H1 (cell line): ENCODE data around the gene LRRC14B. TPM values are rescaled to one million over a fixed set of nuclear protein-coding genes. Genes with fewer than 3 reads are reported as not detected.

Experiments used
- CTCF ChIA-PET: fragments of 300-600 bp; sonication (Branson Sonifier 250); formaldehyde crosslinking; loops from one replicate; lab custom pipeline; 2021; ENCODE audit not compliant: partially characterized antibody; lab: Charles Lee
- POLR2A ChIA-PET: fragments of 300-600 bp; sonication (Branson Sonifier 250); formaldehyde crosslinking; loops from one replicate; lab custom pipeline; 2021; ENCODE audit warnings: inconsistent platforms; ENCODE audit not compliant: partially characterized antibody; lab: Charles Lee
- DNase-seq, 2 experiments: peaks; one replicate each; pipeline versions ENCODE4 v3.0.0 to v3.0.0-alpha.2; 2010 to 2022; ENCODE audit warnings: low spot score in 2 of 2, low read depth in 1 of 2, mixed read lengths in 1 of 2
- FAIRE-seq: peaks from 2 replicates; lab custom pipeline; 2011; peaks lifted over from hg19 to GRCh38; lab: Jason Lieb, UNC
- H2AFZ ChIP-seq: 2 replicates; pipeline ENCODE4 v1.8.1; 2012; ENCODE audit warnings: low read length, inconsistent platforms
- H2AK5ac ChIP-seq: 2 replicates; pipeline ENCODE4 v1.6.1; 2013; ENCODE audit warnings: low read depth, low read length
- H2BK120ac ChIP-seq: replicated peaks from 2 replicates; pipeline ENCODE3; 2013; ENCODE audit warnings: low read depth, low read length, inconsistent platforms
- H2BK12ac ChIP-seq: 2 replicates; pipeline ENCODE4 v1.6.1; 2013; ENCODE audit warnings: low read depth, low read length
- H2BK15ac ChIP-seq: 2 replicates; pipeline ENCODE4 v1.6.1; 2013; ENCODE audit warnings: low read length
- H2BK20ac ChIP-seq: 2 replicates; pipeline ENCODE4 v1.6.1; 2013; ENCODE audit warnings: low read length
- H2BK5ac ChIP-seq: 2 replicates; pipeline ENCODE4 v1.6.1; 2013; ENCODE audit warnings: low read depth, low read length
- H3K14ac ChIP-seq: 2 replicates; pipeline ENCODE4 v1.6.1; 2013; ENCODE audit warnings: inconsistent platforms; ENCODE audit not compliant: insufficient read length
- H3K18ac ChIP-seq: 2 replicates; pipeline ENCODE4 v1.6.1; 2013; ENCODE audit warnings: low read length; ENCODE audit errors: extremely low read depth
- H3K23ac ChIP-seq: 2 replicates; pipeline ENCODE4 v1.6.1; 2013; ENCODE audit warnings: inconsistent platforms; ENCODE audit not compliant: insufficient read length
- H3K23me2 ChIP-seq: 2 replicates; pipeline ENCODE4 v1.6.1; 2013; ENCODE audit warnings: low read depth, low read length
- H3K27ac ChIP-seq: 2 replicates; pipeline ENCODE4 v1.6.1; 2011; ENCODE audit warnings: low read depth, low read length, inconsistent platforms
- H3K27me3 ChIP-seq, 4 experiments: replicated peaks in 1 of 4; 1 replicate in 1 of 4; 2 replicates in 3 of 4; pipeline versions ENCODE4 v1.6.1 to v1.8.1; 2011 to 2013; ENCODE audit warnings: low read length in 3 of 4, mild to moderate bottlenecking in 3 of 4, inconsistent platforms in 2 of 4, mixed read lengths in 2 of 4, moderate library complexity in 1 of 4; ENCODE audit not compliant: control insufficient read depth in 3 of 4, insufficient read depth in 3 of 4; ENCODE audit errors: extremely low read depth in 1 of 4
- H3K36me3 ChIP-seq, 4 experiments: 2 replicates each; pipeline versions ENCODE4 v1.6.1 to v1.8.1; 2011 to 2013; ENCODE audit warnings: mild to moderate bottlenecking in 4 of 4, low read length in 3 of 4, moderate library complexity in 2 of 4, control low read depth in 1 of 4, inconsistent platforms in 1 of 4; ENCODE audit not compliant: insufficient read depth in 4 of 4, control insufficient read depth in 2 of 4
- H3K4ac ChIP-seq: replicated peaks from 2 replicates; pipeline ENCODE3; 2013; ENCODE audit warnings: low read length, low read depth, mixed read lengths, inconsistent platforms; ENCODE audit not compliant: insufficient read length
- H3K4me1 ChIP-seq, 4 experiments: replicated peaks in 1 of 4; 1 replicate in 1 of 4; 2 replicates in 3 of 4; pipeline versions ENCODE4 v1.6.1 to v1.8.1; 2011 to 2013; ENCODE audit warnings: low read length in 3 of 4, inconsistent platforms in 2 of 4, mixed read lengths in 1 of 4; ENCODE audit not compliant: insufficient read depth in 4 of 4, control insufficient read depth in 3 of 4
- H3K4me2 ChIP-seq, 2 experiments: 2 replicates each; pipeline versions ENCODE4 v1.6.1 to v1.8.1; 2011 to 2013; ENCODE audit warnings: low read depth in 2 of 2, low read length in 2 of 2, control low read depth in 1 of 2, inconsistent platforms in 1 of 2, mild to moderate bottlenecking in 1 of 2; ENCODE audit not compliant: insufficient read depth in 1 of 2
- H3K4me3 ChIP-seq, 4 experiments: fragments of 200-600, 300-600 bp in 1 of 4; sonication (generic), shearing (Covaris generic), sonication (Bioruptor Twin) in 1 of 4; 2 replicates each; pipeline versions ENCODE4 v1.5.1 to v1.8.1; 2011 to 2016; ENCODE audit warnings: low read length in 4 of 4, low read depth in 3 of 4, control low read depth in 2 of 4, inconsistent platforms in 2 of 4, mild to moderate bottlenecking in 2 of 4, mixed read lengths in 1 of 4, moderate library complexity in 1 of 4; ENCODE audit not compliant: insufficient read depth in 2 of 4; ENCODE audit errors: extremely low read depth in 1 of 4
- H3K56ac ChIP-seq: replicated peaks from 2 replicates; pipeline ENCODE3; 2013; ENCODE audit warnings: low read depth, mild to moderate bottlenecking, mixed read lengths, low read length, inconsistent platforms; ENCODE audit not compliant: insufficient read length
- H3K79me1 ChIP-seq: 2 replicates; pipeline ENCODE4 v1.6.1; 2013; ENCODE audit warnings: low read depth, low read length, control low read depth
- H3K79me2 ChIP-seq, 2 experiments: 2 replicates each; pipeline versions ENCODE4 v1.6.1 to v1.8.1; 2012 to 2013; ENCODE audit warnings: low read length in 2 of 2, mild to moderate bottlenecking in 2 of 2, inconsistent platforms in 1 of 2; ENCODE audit not compliant: insufficient read depth in 2 of 2, control insufficient read depth in 1 of 2
- H3K9ac ChIP-seq, 4 experiments: replicated peaks in 1 of 4; 1 replicate in 1 of 4; 2 replicates in 3 of 4; pipeline versions ENCODE4 v1.6.1 to v1.8.1; 2011 to 2013; ENCODE audit warnings: low read depth in 3 of 4, low read length in 3 of 4, control low read depth in 2 of 4, mild to moderate bottlenecking in 2 of 4, moderate library complexity in 2 of 4, inconsistent platforms in 1 of 4; ENCODE audit errors: extremely low read depth in 1 of 4
- H3K9me3 ChIP-seq, 2 experiments: 2 replicates each; pipeline versions ENCODE4 v1.6.1 to v1.8.1; 2012 to 2013; ENCODE audit warnings: mild to moderate bottlenecking in 2 of 2, moderate library complexity in 2 of 2, control low read depth in 1 of 2, inconsistent platforms in 1 of 2, low read depth in 1 of 2, low read length in 1 of 2, mixed read lengths in 1 of 2; ENCODE audit not compliant: insufficient read depth in 2 of 2
- H4K20me1 ChIP-seq, 2 experiments: replicated peaks in 1 of 2; 2 replicates each; pipeline versions ENCODE3 to v1.8.1; 2011 to 2013; ENCODE audit warnings: inconsistent platforms in 2 of 2, low read length in 2 of 2, mild to moderate bottlenecking in 1 of 2; ENCODE audit not compliant: insufficient read depth in 2 of 2, control insufficient read depth in 1 of 2
- H4K5ac ChIP-seq: 2 replicates; pipeline ENCODE4 v1.6.1; 2013; ENCODE audit warnings: low read length, low read depth, mixed read lengths, inconsistent platforms; ENCODE audit not compliant: insufficient read length
- H4K8ac ChIP-seq: 2 replicates; pipeline ENCODE4 v1.8.0; 2013; ENCODE audit warnings: mild to moderate bottlenecking, moderate library complexity, low read length, inconsistent platforms; ENCODE audit not compliant: insufficient read depth; ENCODE audit errors: extremely low read depth
- H4K91ac ChIP-seq: replicated peaks from 2 replicates; pipeline ENCODE3; 2013; ENCODE audit warnings: low read length, mixed read lengths, inconsistent platforms; ENCODE audit not compliant: insufficient read length
- BACH1 ChIP-seq: IDR thresholded peaks from 2 replicates; pipeline ENCODE4 v1.6.1; 2012; ENCODE audit warnings: low read length, improper control_type of control experiment
- CBX5 ChIP-seq: fragments of 300-800, 300-1000 bp; sonication (generic); IDR thresholded peaks from 2 replicates; pipeline ENCODE4 v1.7.1; 2016; ENCODE audit warnings: antibody characterized with exemption, low read length, low read depth
- KDM1A ChIP-seq: fragments of 200-600, 300-600 bp; sonication (generic); IDR thresholded peaks from 2 replicates; pipeline ENCODE4 v1.7.1; 2016; ENCODE audit warnings: mild to moderate bottlenecking, low read length, borderline replicate concordance
- KDM4A ChIP-seq: IDR thresholded peaks from one replicate; pipeline ENCODE4 v1.7.1; 2012; ENCODE audit warnings: low read depth, mild to moderate bottlenecking, moderate library complexity, low read length, inconsistent platforms; ENCODE audit not compliant: severe bottlenecking
- MAFK ChIP-seq: IDR thresholded peaks from 2 replicates; pipeline ENCODE4 v1.6.1; 2012; ENCODE audit warnings: low read depth, mild to moderate bottlenecking, improper control_type of control experiment, low read length
- POLR2A ChIP-seq, 2 experiments: IDR thresholded peaks; 1 replicate in 1 of 2; 2 replicates in 1 of 2; pipeline ENCODE4 v1.6.1; 2011; ENCODE audit warnings: low read depth in 2 of 2, low read length in 2 of 2, mild to moderate bottlenecking in 2 of 2; ENCODE audit errors: control extremely low read depth in 1 of 2
- RAD21 ChIP-seq, 2 experiments: IDR thresholded peaks in 1 of 2; conservative IDR thresholded peaks in 1 of 2; 2 replicates each; pipeline ENCODE4 v1.6.1; 2011; ENCODE audit warnings: low read depth in 2 of 2, low read length in 2 of 2, improper control_type of control experiment in 1 of 2, inconsistent platforms in 1 of 2, mild to moderate bottlenecking in 1 of 2, moderate library complexity in 1 of 2
- SIRT6 ChIP-seq: IDR thresholded peaks from one replicate; pipeline ENCODE4 v1.7.1; 2012; ENCODE audit warnings: low read length, inconsistent platforms
- WGBS, 2 experiments: shearing (Covaris generic) in 1 of 2; methylation state at CpG; one replicate each; pipeline versions ENCODE4 v1.1.6 to v1.1.7; 2013 to 2015; ENCODE audit warnings: low lambda C conversion rate in 2 of 2, mixed read lengths in 2 of 2, inconsistent platforms in 1 of 2, low coverage in 1 of 2, missing lambda C conversion rate in 1 of 2; ENCODE audit not compliant: insufficient replicate concordance in 2 of 2, insufficient coverage in 1 of 2, insufficient read length in 1 of 2; ENCODE audit errors: extremely low coverage in 1 of 2, missing lambda C conversion rate in 1 of 2; 5-methylcytosine and 5-hydroxymethylcytosine counted together
- polyA plus RNA-seq, 7 experiments: library from polyadenylated mRNA; depleted of rRNA in 3 of 7; stranded (reverse) in 5 of 7; unstranded in 2 of 7; fragments of >200 nt in 5 of 7; fragments of 200-250 nt in 2 of 7; gene quantifications; 1 replicate in 5 of 7; 2 replicates in 1 of 7; 4 replicates in 1 of 7; pipeline versions ENCODE4 v1.2.1 to v1.2.3, GENCODE V29; 2011 to 2013; ENCODE audit warnings: missing spikeins in 2 of 7, mixed read lengths in 2 of 7
- total RNA-seq: library from RNA; stranded (reverse); fragmentation: NEBNext Ultra II Directional; extraction: Animal tissue kit (Norgen Biotek cat#: 25700); gene quantifications from 2 replicates; pipeline ENCODE4 v1.2.1, GENCODE V29; 2021
- TF ChIP-seq, protein P1 (sequence below): IDR thresholded peaks from 2 replicates; pipeline ENCODE4 v1.6.1; 2012; ENCODE audit warnings: inconsistent platforms
- TF ChIP-seq, protein P2 (sequence below), 3 experiments: IDR thresholded peaks; 1 replicate in 2 of 3; 2 replicates in 1 of 3; pipeline versions ENCODE4 v1.5.1 to v1.6.1; 2011; ENCODE audit warnings: low read length in 3 of 3, mild to moderate bottlenecking in 3 of 3, inconsistent platforms in 2 of 3, low read depth in 1 of 3, moderate library complexity in 1 of 3; ENCODE audit not compliant: insufficient read depth in 1 of 3; ENCODE audit errors: control extremely low read depth in 1 of 3

Gene LRRC14B
- total and polyA plus RNA-seq, 2 of the 8 experiments (the other 6 are each of a cell fraction or from before 2014, with no cell fraction given): not detected

DNA sequence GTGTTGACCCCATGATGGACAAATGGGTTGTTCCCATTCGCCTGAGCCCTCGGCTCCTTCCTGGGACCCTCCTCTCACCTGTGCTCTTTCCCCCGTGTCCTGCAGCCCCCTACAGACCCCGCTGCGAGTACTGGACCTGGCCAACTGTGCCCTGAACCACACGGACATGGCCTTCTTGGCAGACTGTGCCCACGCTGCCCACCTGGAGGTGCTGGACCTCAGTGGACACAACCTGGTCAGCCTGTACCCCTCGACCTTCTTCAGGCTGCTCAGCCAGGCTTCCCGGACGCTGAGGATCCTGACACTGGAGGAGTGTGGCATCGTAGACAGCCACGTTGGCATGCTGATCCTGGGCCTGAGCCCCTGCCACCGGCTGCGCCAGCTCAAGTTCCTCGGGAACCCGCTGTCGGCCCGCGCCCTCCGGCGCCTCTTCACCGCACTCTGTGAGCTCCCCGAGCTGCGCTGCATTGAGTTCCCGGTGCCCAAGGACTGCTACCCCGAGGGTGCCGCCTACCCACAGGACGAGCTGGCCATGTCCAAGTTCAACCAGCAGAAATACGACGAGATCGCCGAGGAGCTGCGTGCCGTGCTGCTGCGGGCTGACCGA lies 3.4 kb downstream of the LRRC14B start:
- Histone ChIP-seq H2BK12ac (0 out of 2 replicates have a peak overlapping the region, but pooled peaks have one; percentile 43), H3K23me2 (no peaks in the 10 kb centered on the region), H4K20me1 (peaks cover 0 to 6% of the 10 kb centered on the region in 2 experiments), H3K4ac (no peak overlapping the region), H3K9ac (no peak overlapping the region), H3K27ac (no peak overlapping the region; the same call in 1 of the 2 replicates), H2AK5ac (no peak overlapping the region), H4K5ac (no peak overlapping the region), H3K27me3 (no peaks in the 10 kb centered on the region), H3K79me1 (no peaks in the 10 kb centered on the region), H2BK15ac (no peak overlapping the region), H3K4me2 (no peak overlapping the region), H3K36me3 (no peaks in the 10 kb centered on the region), H2AFZ (no peak overlapping the region), H3K79me2 (no peaks in the 10 kb centered on the region), H3K23ac (no peak overlapping the region), H2BK20ac (no peak overlapping the region), H3K14ac (no peak overlapping the region), H4K91ac (no peak overlapping the region), H3K4me3 (no peak overlapping the region), H3K56ac (no peak overlapping the region), H2BK120ac (no peak overlapping the region), H4K8ac (peak overlapping the region; percentile 68; the same call in 1 of the 2 replicates), H3K18ac (no peak overlapping the region), H3K9me3 (no peaks in the 10 kb centered on the region), H2BK5ac (no peak overlapping the region), H3K4me1 (peaks cover 0 to 2% (median 0%) of the 10 kb centered on the region in 4 experiments; a peak in 1 of 7 replicates)
- ChIA-PET POLR2A (interaction anchor here (1.2 to 1.6 kb wide), 2 partner anchors 13 to 23 kb away, joined by 4 to 5 read pairs; partner anchors contain the start of genes CCDC127 and SDHA), CTCF (interaction anchor here (0.6 to 1.9 kb wide), 9 partner anchors 9 to 252 kb away, joined by 3 to 5 read pairs (median 3); no protein-coding TSS in a partner anchor)
- WGBS, 2 experiments: 93% methylated on average over 36 of the region's 36 CpGs; no CpG with 5 or more reads in 1 of the 2 experiments
- no peak for DNase-seq
- no peak for FAIRE-seq
- TF ChIP-seq, protein P1, sequence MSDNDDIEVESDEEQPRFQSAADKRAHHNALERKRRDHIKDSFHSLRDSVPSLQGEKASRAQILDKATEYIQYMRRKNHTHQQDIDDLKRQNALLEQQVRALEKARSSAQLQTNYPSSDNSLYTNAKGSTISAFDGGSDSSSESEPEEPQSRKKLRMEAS: no peak
- no peak for TF ChIP-seq RAD21 (IDR thresholded peaks at IDR 0.05 in 1 of 2, conservative IDR thresholded peaks at IDR 0.05 in 1 of 2; ENCODE audit: low read depth in 2 of 2, low read length in 2 of 2)
- TF ChIP-seq MAFK: no peak
- TF ChIP-seq SIRT6: no peak
- TF ChIP-seq, protein P2, sequence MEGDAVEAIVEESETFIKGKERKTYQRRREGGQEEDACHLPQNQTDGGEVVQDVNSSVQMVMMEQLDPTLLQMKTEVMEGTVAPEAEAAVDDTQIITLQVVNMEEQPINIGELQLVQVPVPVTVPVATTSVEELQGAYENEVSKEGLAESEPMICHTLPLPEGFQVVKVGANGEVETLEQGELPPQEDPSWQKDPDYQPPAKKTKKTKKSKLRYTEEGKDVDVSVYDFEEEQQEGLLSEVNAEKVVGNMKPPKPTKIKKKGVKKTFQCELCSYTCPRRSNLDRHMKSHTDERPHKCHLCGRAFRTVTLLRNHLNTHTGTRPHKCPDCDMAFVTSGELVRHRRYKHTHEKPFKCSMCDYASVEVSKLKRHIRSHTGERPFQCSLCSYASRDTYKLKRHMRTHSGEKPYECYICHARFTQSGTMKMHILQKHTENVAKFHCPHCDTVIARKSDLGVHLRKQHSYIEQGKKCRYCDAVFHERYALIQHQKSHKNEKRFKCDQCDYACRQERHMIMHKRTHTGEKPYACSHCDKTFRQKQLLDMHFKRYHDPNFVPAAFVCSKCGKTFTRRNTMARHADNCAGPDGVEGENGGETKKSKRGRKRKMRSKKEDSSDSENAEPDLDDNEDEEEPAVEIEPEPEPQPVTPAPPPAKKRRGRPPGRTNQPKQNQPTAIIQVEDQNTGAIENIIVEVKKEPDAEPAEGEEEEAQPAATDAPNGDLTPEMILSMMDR (IDR thresholded peaks at IDR 0.05; ENCODE audit: control extremely low read depth in 1 of 3, insufficient read depth in 1 of 3, low read depth in 1 of 3, low read length in 3 of 3): no peak
- TF ChIP-seq BACH1: no peak
- no peak for TF ChIP-seq KDM1A
- no peak for TF ChIP-seq CBX5
- TF ChIP-seq KDM4A: no peak
- no peak for TF ChIP-seq POLR2A (IDR thresholded peaks at IDR 0.05; ENCODE audit: control extremely low read depth in 1 of 2, low read depth in 2 of 2, low read length in 2 of 2)
